ENCODE measurements around the gene DNAI4. TPM values are rescaled to one million over a fixed set of nuclear protein-coding genes. Genes with fewer than 3 reads are reported as not detected.

DNAI4 gene
- total and polyA plus RNA-seq, 2 experiments from 2014 or later, result 3.2 to 9.9 TPM

- peak overlapping the region; percentile 61 for H3K9ac ChIP-seq
Observed at GRCh38 chr1:66944330-66945274, 19.9 kb upstream of the DNAI4 start.

DNA sequence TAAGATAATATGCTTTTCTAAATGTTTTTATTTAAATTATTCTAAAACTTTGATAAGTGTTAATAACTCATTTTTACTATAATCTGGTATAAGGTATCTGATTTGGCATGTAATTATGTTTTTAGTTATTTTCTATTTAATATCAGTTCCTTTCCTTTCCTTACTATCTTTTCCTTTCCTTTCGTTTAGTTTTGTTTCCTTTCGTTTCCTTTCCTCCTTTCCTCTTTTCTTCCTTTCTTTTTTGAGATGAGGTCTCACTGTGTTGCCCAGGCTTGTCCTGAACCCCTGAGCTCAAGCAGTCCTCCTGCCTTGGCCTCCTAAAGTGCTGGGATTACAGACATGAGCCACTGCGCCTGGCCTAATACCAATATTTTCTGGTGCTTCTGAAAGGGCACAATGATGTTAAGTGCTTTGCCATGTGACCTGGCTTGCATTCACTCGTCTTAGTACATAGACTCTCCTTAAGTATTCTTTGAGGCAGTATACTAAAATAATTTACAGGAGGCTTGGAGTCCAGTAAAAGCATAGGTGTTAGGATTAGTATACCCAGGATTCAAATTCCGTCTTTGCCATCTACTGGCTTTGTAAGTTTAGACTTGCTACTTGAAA lies 18.8 kb upstream of the DNAI4 start:
- in situ Hi-C loops (cut with MboI), result no loop called here
- no peak for DNase-seq

More at GRCh38 chr1:66944330-66945274, 19.9 kb upstream of the DNAI4 start:
- in situ Hi-C loops (cut with MboI), result no loop called here
- Histone ChIP-seq H3K27me3 (replicated peaks; ENCODE audit: insufficient read depth) (no peaks in the 10 kb centered on the region), H4K20me1 (ENCODE audit: insufficient read depth) (no peaks in the 10 kb centered on the region), H3K4me2 (ENCODE audit: unreplicated experiment) (peak overlapping the region; percentile 46), H3F3A (ENCODE audit: insufficient read depth) (peaks cover 31% of the 10 kb centered on the region), H3K27ac (peak overlapping the region; percentile 87), H3K9me3 (ENCODE audit: low read depth) (no peaks in the 10 kb centered on the region), H3K79me2 (ENCODE audit: insufficient read depth) (peaks cover 92% of the 10 kb centered on the region), H3K36me3 (ENCODE audit: low read depth) (peaks cover 35% of the 10 kb centered on the region), H3K4me3 (no peak overlapping the region), H3K9me2 (ENCODE audit: insufficient read depth) (no peaks in the 10 kb centered on the region), H2AFZ (no peak overlapping the region), H3K4me1 (ENCODE audit: insufficient read depth) (peaks cover 42% of the 10 kb centered on the region)
- WGBS, 2 experiments (ENCODE audit: low coverage in 1 of 2, low lambda C conversion rate in 2 of 2, missing lambda C conversion rate in 2 of 2), result 72 to 77% methylated on average over 7 of the region's 7 CpGs
- peak; percentile 87 for DNase-seq
- TF ChIP-seq EZH2phosphoT487 (IDR thresholded peaks at IDR 0.05; ENCODE audit: insufficient read depth, low read depth), result no peak

GRCh38 chr1:66940981-66941380 lies 16.3 kb upstream of the DNAI4 start:
- Histone ChIP-seq H3K36me3 (ENCODE audit: low read depth) (peaks cover 5% of the 10 kb centered on the region), H3K79me2 (ENCODE audit: insufficient read depth) (peaks cover 92% of the 10 kb centered on the region), H3K9me2 (ENCODE audit: insufficient read depth) (no peaks in the 10 kb centered on the region), H3K4me3 (no peak overlapping the region), H4K20me1 (ENCODE audit: insufficient read depth) (no peaks in the 10 kb centered on the region), H3K9me3 (ENCODE audit: low read depth) (no peaks in the 10 kb centered on the region), H2AFZ (no peak overlapping the region), H3K4me1 (ENCODE audit: insufficient read depth) (peaks cover 62% of the 10 kb centered on the region), H3F3A (ENCODE audit: insufficient read depth) (peaks cover 44% of the 10 kb centered on the region), H3K9ac (no peak overlapping the region), H3K4me2 (ENCODE audit: unreplicated experiment) (peak overlapping the region; percentile 31), H3K27me3 (replicated peaks; ENCODE audit: insufficient read depth) (no peaks in the 10 kb centered on the region), H3K27ac (peak overlapping the region; percentile 52)
- WGBS, 2 experiments (ENCODE audit: low coverage in 1 of 2, low lambda C conversion rate in 2 of 2, missing lambda C conversion rate in 2 of 2), result 23 to 27% methylated on average over 1 of the region's 1 CpG
- TF ChIP-seq EZH2 (IDR thresholded peaks at IDR 0.05; ENCODE audit: insufficient read depth, poor library complexity, severe bottlenecking) (no peak), EZH2phosphoT487 (IDR thresholded peaks at IDR 0.05; ENCODE audit: insufficient read depth, low read depth) (no peak)
- in situ Hi-C loops (cut with MboI), result no loop called here
- peak; percentile 87 for DNase-seq

More for the DNA sequence above, 18.8 kb upstream of the DNAI4 start:
- no peak for TF ChIP-seq EZH2 (IDR thresholded peaks at IDR 0.05; ENCODE audit: insufficient read depth, poor library complexity, severe bottlenecking)
- no peak for TF ChIP-seq EZH2phosphoT487 (IDR thresholded peaks at IDR 0.05; ENCODE audit: insufficient read depth, low read depth)
- no peaks in the 10 kb centered on the region for H3K27me3 ChIP-seq (replicated peaks; ENCODE audit: insufficient read depth)
- H3K27ac ChIP-seq, result peak overlapping the region; percentile 87
- H2AFZ ChIP-seq, result no peak overlapping the region
- WGBS, 2 experiments (ENCODE audit: low coverage in 1 of 2, low lambda C conversion rate in 2 of 2, missing lambda C conversion rate in 2 of 2), result 86 to 87% methylated on average over 5 of the region's 5 CpGs
- H3K9me3 ChIP-seq (ENCODE audit: low read depth), result no peaks in the 10 kb centered on the region
- no peak overlapping the region for H3K4me3 ChIP-seq
- no peaks in the 10 kb centered on the region for H3K9me2 ChIP-seq (ENCODE audit: insufficient read depth)
- peaks cover 30% of the 10 kb centered on the region for H3K36me3 ChIP-seq (ENCODE audit: low read depth)
- peaks cover 37% of the 10 kb centered on the region for H3F3A ChIP-seq (ENCODE audit: insufficient read depth)
- H3K79me2 ChIP-seq (ENCODE audit: insufficient read depth), result peaks cover 92% of the 10 kb centered on the region
- peak overlapping the region; percentile 61; the same call in 1 of the 2 replicates for H3K9ac ChIP-seq
- no peaks in the 10 kb centered on the region for H4K20me1 ChIP-seq (ENCODE audit: insufficient read depth)
- H3K4me1 ChIP-seq (ENCODE audit: insufficient read depth), result peaks cover 53% of the 10 kb centered on the region
- H3K4me2 ChIP-seq (ENCODE audit: unreplicated experiment), result no peak overlapping the region

DNA sequence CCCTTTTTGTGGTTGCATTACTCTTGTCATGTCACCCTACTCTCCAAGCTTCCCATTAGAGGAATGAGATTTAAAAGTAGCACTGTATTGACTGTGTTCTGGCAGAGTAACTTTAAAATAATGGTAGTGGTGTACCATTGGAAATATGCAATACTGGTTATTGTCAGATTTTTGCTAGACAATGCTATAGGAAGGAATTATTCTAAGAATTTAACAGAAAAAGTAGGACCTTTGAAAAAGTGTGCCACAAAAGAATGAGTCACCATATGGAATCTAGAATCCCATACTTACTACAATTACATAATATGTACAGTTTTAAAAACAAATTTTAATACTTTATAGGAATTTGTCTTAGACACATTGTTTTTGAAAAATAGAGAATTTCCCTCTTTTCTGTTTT lies 14.0 kb upstream of the DNAI4 start:
- H3K27me3 ChIP-seq (replicated peaks; ENCODE audit: insufficient read depth), result no peaks in the 10 kb centered on the region
- no peaks in the 10 kb centered on the region for H3K9me2 ChIP-seq (ENCODE audit: insufficient read depth)
- H2AFZ ChIP-seq, result no peak overlapping the region
- H3F3A ChIP-seq (ENCODE audit: insufficient read depth), result peaks cover 36% of the 10 kb centered on the region
- no peak overlapping the region for H3K9ac ChIP-seq
- peak; percentile 68 for DNase-seq
- H3K79me2 ChIP-seq (ENCODE audit: insufficient read depth), result peaks cover 100% of the 10 kb centered on the region
- H3K9me3 ChIP-seq (ENCODE audit: low read depth), result no peaks in the 10 kb centered on the region
- H3K4me1 ChIP-seq (ENCODE audit: insufficient read depth), result peaks cover 49% of the 10 kb centered on the region
- no peaks in the 10 kb centered on the region for H4K20me1 ChIP-seq (ENCODE audit: insufficient read depth)
- peak overlapping the region; percentile 60 for H3K4me2 ChIP-seq (ENCODE audit: unreplicated experiment)
- no peak for TF ChIP-seq EZH2phosphoT487 (IDR thresholded peaks at IDR 0.05; ENCODE audit: insufficient read depth, low read depth)
- no peak for TF ChIP-seq EZH2 (IDR thresholded peaks at IDR 0.05; ENCODE audit: insufficient read depth, poor library complexity, severe bottlenecking)
- H3K4me3 ChIP-seq, result peak overlapping the region; percentile 28; the same call in 1 of the 2 replicates
- H3K36me3 ChIP-seq (ENCODE audit: low read depth), result no peaks in the 10 kb centered on the region
- peak overlapping the region; percentile 57 for H3K27ac ChIP-seq
- in situ Hi-C loops (cut with MboI), result no loop called here
